GM18507 (cell line): ENCODE measurements around the gene SLC16A5.
A peak's percentile ranks its signal among the peaks of the same experiment; 100 is the strongest.

Source experiments
- DNase-seq: peaks from one replicate; pipeline ENCODE4 v3.0.0; 2011; ENCODE audit warnings: low read depth; ENCODE audit not compliant: insufficient read length; ENCODE audit errors: extremely low spot score
- FAIRE-seq: peaks from 2 replicates; lab custom pipeline; 2011; peaks lifted over from hg19 to GRCh38; lab: Jason Lieb, UNC

Gene SLC16A5

GRCh38 chr17:75081611-75082540 is 5.9 kb upstream of the SLC16A5 start:
- no peak for DNase-seq
- no peak for FAIRE-seq

GRCh38 chr17:75082683-75083082 is 5.1 kb upstream of the SLC16A5 start:
- DNase-seq (no peak), FAIRE-seq (no peak)

- DNase-seq: no peak
- FAIRE-seq: no peak
These were observed 3.6 kb upstream of the SLC16A5 start for GRCh38 chr17:75084039-75084660.

GRCh38 chr17:75086496-75087181 is 1.1 kb upstream of the SLC16A5 start:
- DNase-seq: no peak
- no peak for FAIRE-seq

- DNase-seq (no peak), FAIRE-seq (no peak)
These were observed 584 bp upstream of the SLC16A5 start for GRCh38 chr17:75087182-75087557.

- no peak for DNase-seq
- no peak for FAIRE-seq
These were observed 987 bp downstream of the SLC16A5 start for GRCh38 chr17:75088465-75089417.

- DNase-seq (no peak), FAIRE-seq (no peak)
These were observed 3.4 kb downstream of the SLC16A5 start for GRCh38 chr17:75090871-75091854.

GRCh38 chr17:75091855-75092327 is 4.1 kb downstream of the SLC16A5 start:
- DNase-seq (no peak), FAIRE-seq (no peak)

- no peak for FAIRE-seq
- DNase-seq: no peak
These were observed 5.9 kb downstream of the SLC16A5 start for GRCh38 chr17:75093548-75094158.

- DNase-seq (no peak), FAIRE-seq (no peak)
These were observed 7.2 kb downstream of the SLC16A5 start for GRCh38 chr17:75094871-75095399.

- DNase-seq: no peak
These were observed 8.4 kb downstream of the SLC16A5 start for GRCh38 chr17:75096082-75096625.

GRCh38 chr17:75097865-75098264 is 10.1 kb downstream of the SLC16A5 start:
- no peak for DNase-seq
- FAIRE-seq: no peak

More at GRCh38 chr17:75096082-75096625, 8.4 kb downstream of the SLC16A5 start:
- FAIRE-seq: no peak

GRCh38 chr17:75098861-75099260 is 11.1 kb downstream of the SLC16A5 start:
- no peak for DNase-seq
- FAIRE-seq: no peak

GRCh38 chr17:75099881-75100595 is 12.3 kb downstream of the SLC16A5 start:
- no peak for FAIRE-seq
- DNase-seq: no peak

GRCh38 chr17:75102385-75102821 is 14.6 kb downstream of the SLC16A5 start:
- FAIRE-seq: peak; percentile 76
- DNase-seq: no peak
